ENCODE results near the gene ARPC2. TPM values are rescaled to one million over a fixed set of nuclear protein-coding genes. Genes with fewer than 3 reads are reported as not detected.

ARPC2 gene
- total and polyA plus RNA-seq, 2 of the 13 experiments (the other 11 are each of a cell fraction or from before 2014, with no cell fraction given): 168 to 303 TPM

GRCh38 chr2:218289639-218290315, 72.8 kb downstream of the ARPC2 start (continued):
- TF ChIP-seq ZNF503 (CRISPR knock-in tag; IDR thresholded peaks at IDR 0.05): peak; percentile 34; the same call in 1 of the 2 replicates
- TF ChIP-seq ZNF205 (CRISPR knock-in tag; IDR thresholded peaks at IDR 0.05): no peak
- no peak for TF ChIP-seq EP300 (IDR thresholded peaks at IDR 0.05; ENCODE audit: low read depth in 2 of 2, low read length in 2 of 2)
- no peak for TF ChIP-seq EP300 (CRISPR knock-in tag; IDR thresholded peaks at IDR 0.05; ENCODE audit: borderline replicate concordance)
- TF ChIP-seq ZMYM3 (CRISPR knock-in tag; IDR thresholded peaks at IDR 0.05): no peak
- 0 out of 2 replicates have a peak, but pooled peaks have one; percentile 7 for TF ChIP-seq ARNTL (CRISPR knock-in tag; IDR thresholded peaks at IDR 0.05)
- 0 out of 2 replicates have a peak, but pooled peaks have one; percentile 48 for TF ChIP-seq ZNF556 (CRISPR knock-in tag; IDR thresholded peaks at IDR 0.05; ENCODE audit: borderline replicate concordance)
- no peak for TF ChIP-seq ZMYM4 (CRISPR knock-in tag; IDR thresholded peaks at IDR 0.05)
- TF ChIP-seq ZNF550 (CRISPR knock-in tag; IDR thresholded peaks at IDR 0.05; ENCODE audit: borderline replicate concordance): no peak
- TF ChIP-seq ZNF263 (CRISPR knock-in tag; IDR thresholded peaks at IDR 0.05): no peak
- TF ChIP-seq MIER2 (CRISPR knock-in tag; IDR thresholded peaks at IDR 0.05): no peak
- TF ChIP-seq ZFP36 (IDR thresholded peaks at IDR 0.05; ENCODE audit: borderline replicate concordance, low read depth, low read length, partially characterized antibody): no peak
- no peak for TF ChIP-seq RELA (CRISPR knock-in tag; IDR thresholded peaks at IDR 0.05)
- no peak for TF ChIP-seq ZNF704 (CRISPR knock-in tag; IDR thresholded peaks at IDR 0.05; ENCODE audit: borderline replicate concordance)
- peak; percentile 76 for TF ChIP-seq TEAD3 (CRISPR knock-in tag; optimal IDR thresholded peaks at IDR 0.05; ENCODE audit: borderline replicate concordance)
- 0 out of 2 replicates have a peak, but pooled peaks have one; percentile 67 for TF ChIP-seq ZNF784 (CRISPR knock-in tag; IDR thresholded peaks at IDR 0.05; ENCODE audit: borderline replicate concordance)
- TF ChIP-seq ZNF678 (CRISPR knock-in tag; IDR thresholded peaks at IDR 0.05): no peak
- TF ChIP-seq RBM22 (optimal IDR thresholded peaks at IDR 0.05; ENCODE audit: low read length): peak; percentile 70
- TF ChIP-seq SAP130 (CRISPR knock-in tag; IDR thresholded peaks at IDR 0.05; ENCODE audit: low read depth): peak; percentile 90
- TF ChIP-seq TBP (CRISPR knock-in tag; IDR thresholded peaks at IDR 0.05): 0 out of 2 replicates have a peak, but pooled peaks have one; percentile 42
- peak; percentile 19; the same call in 1 of the 2 replicates for TF ChIP-seq PHF21A (CRISPR knock-in tag; IDR thresholded peaks at IDR 0.05)
- TF ChIP-seq U2AF1 (optimal IDR thresholded peaks at IDR 0.05; ENCODE audit: low read depth, low read length): no peak
- TF ChIP-seq CBX1 (IDR thresholded peaks at IDR 0.05; ENCODE audit: low read depth): no peak
- TF ChIP-seq RBFOX2 (IDR thresholded peaks at IDR 0.05; ENCODE audit: low read depth, low read length): peak; percentile 57; the same call in 1 of the 2 replicates
- peak; percentile 85 for TF ChIP-seq HNF4A (CRISPR knock-in tag; IDR thresholded peaks at IDR 0.05)
- TF ChIP-seq, protein P1, sequence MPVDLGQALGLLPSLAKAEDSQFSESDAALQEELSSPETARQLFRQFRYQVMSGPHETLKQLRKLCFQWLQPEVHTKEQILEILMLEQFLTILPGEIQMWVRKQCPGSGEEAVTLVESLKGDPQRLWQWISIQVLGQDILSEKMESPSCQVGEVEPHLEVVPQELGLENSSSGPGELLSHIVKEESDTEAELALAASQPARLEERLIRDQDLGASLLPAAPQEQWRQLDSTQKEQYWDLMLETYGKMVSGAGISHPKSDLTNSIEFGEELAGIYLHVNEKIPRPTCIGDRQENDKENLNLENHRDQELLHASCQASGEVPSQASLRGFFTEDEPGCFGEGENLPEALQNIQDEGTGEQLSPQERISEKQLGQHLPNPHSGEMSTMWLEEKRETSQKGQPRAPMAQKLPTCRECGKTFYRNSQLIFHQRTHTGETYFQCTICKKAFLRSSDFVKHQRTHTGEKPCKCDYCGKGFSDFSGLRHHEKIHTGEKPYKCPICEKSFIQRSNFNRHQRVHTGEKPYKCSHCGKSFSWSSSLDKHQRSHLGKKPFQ (CRISPR knock-in tag; IDR thresholded peaks at IDR 0.05; ENCODE audit: insufficient replicate concordance): no peak
- peak; percentile 64 for TF ChIP-seq HDAC1 (CRISPR knock-in tag; IDR thresholded peaks at IDR 0.05)
